Measurements from ENCODE around the gene DAPK1.

Gene DAPK1

GRCh38 chr9:87569008-87569509 is 71.4 kb downstream of the DAPK1 start:
- DNase-seq (ENCODE audit: low spot score), result no peak

- no peak for DNase-seq (ENCODE audit: low spot score)
These were observed 71.9 kb downstream of the DAPK1 start for GRCh38 chr9:87569518-87569917.

GRCh38 chr9:87570000-87570908 is 72.6 kb downstream of the DAPK1 start:
- DNase-seq (ENCODE audit: low spot score), result no peak

GRCh38 chr9:87572719-87573118 is 75.1 kb downstream of the DAPK1 start:
- no peak for DNase-seq (ENCODE audit: low spot score)

GRCh38 chr9:87573841-87574342 is 76.2 kb downstream of the DAPK1 start:
- no peak for DNase-seq (ENCODE audit: low spot score)

- no peak for DNase-seq (ENCODE audit: low spot score)
These were observed 80.1 kb downstream of the DAPK1 start for GRCh38 chr9:87577746-87578145.

- DNase-seq (ENCODE audit: low spot score), result no peak
These were observed 81.0 kb downstream of the DAPK1 start for GRCh38 chr9:87578625-87579024.

- DNase-seq (ENCODE audit: low spot score), result no peak
These were observed 82.3 kb downstream of the DAPK1 start for GRCh38 chr9:87579781-87580541.

GRCh38 chr9:87580941-87581438 is 83.3 kb downstream of the DAPK1 start:
- DNase-seq (ENCODE audit: low spot score), result no peak

- no peak for DNase-seq (ENCODE audit: low spot score)
These were observed 83.8 kb downstream of the DAPK1 start for GRCh38 chr9:87581513-87581912.

- no peak for DNase-seq (ENCODE audit: low spot score)
These were observed 84.4 kb downstream of the DAPK1 start for GRCh38 chr9:87581949-87582637.

- DNase-seq (ENCODE audit: low spot score), result no peak
These were observed 86.7 kb downstream of the DAPK1 start for GRCh38 chr9:87584326-87584725.

GRCh38 chr9:87585123-87585855 is 87.6 kb downstream of the DAPK1 start:
- DNase-seq (ENCODE audit: low spot score), result no peak

GRCh38 chr9:87586731-87587355 is 89.2 kb downstream of the DAPK1 start:
- DNase-seq (ENCODE audit: low spot score), result no peak

- no peak for DNase-seq (ENCODE audit: low spot score)
These were observed 89.7 kb downstream of the DAPK1 start for GRCh38 chr9:87587356-87587745.

- no peak for DNase-seq (ENCODE audit: low spot score)
These were observed 90.2 kb downstream of the DAPK1 start for GRCh38 chr9:87587864-87588263.

- no peak for DNase-seq (ENCODE audit: low spot score)
These were observed 90.7 kb downstream of the DAPK1 start for GRCh38 chr9:87588339-87588738.

- no peak for DNase-seq (ENCODE audit: low spot score)
These were observed 93.3 kb downstream of the DAPK1 start for GRCh38 chr9:87590996-87591395.

GRCh38 chr9:87592554-87593358 is 95.1 kb downstream of the DAPK1 start:
- no peak for DNase-seq (ENCODE audit: low spot score)
